HG03039 (cell line): ENCODE measurements around the gene COCH.
"Not testable (repeated sequence)": the region's sequence is repeated elsewhere in the genome, so short reads cannot be mapped to it uniquely, and the experiment has no call there.

ENCODE experiments used
- ATAC-seq: cut with Tn5 transposase; IDR thresholded peaks from one replicate; pipeline ENCODE4 v1.9.1; 2021; ENCODE audit warnings: mild to moderate bottlenecking, moderate library complexity; ENCODE audit not compliant: unreplicated experiment

Gene COCH

DNA sequence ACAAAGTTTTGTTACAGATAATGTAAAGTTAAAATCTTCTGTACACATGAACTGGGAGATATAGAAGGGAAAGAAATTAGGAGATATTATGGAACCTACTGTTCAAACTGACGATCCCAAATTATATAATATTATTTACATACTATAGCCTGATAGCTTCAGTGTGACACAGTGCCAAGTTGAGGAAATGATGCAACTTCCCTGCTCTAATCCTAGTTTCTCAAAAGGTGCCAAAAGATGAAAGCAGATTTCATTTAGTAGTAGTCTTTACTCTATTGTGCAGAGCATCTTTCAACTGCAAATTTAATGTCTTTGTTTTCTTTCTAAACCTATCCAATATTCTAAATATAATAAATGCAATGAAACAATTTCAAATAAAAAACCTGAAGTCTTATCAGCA, 46.9 kb downstream of the COCH start:
- no peak for ATAC-seq

DNA sequence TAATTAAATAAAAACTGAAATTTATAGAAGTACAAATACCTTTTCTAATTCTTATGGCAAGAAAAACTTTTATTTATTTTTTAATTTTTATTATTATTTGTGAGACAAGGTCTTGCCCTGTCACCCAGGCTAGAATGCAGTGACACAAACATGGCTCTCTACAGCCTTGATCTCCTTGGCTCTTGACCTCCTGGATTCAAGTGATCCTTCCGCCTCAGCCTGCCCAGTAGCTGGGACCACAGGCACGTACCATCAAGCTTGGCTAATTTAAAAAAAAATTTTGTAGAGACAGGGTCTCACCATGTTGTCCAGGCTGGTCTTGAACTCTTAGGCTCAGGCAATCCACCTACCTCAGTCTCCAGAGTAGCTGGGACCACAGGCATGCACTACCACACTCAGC, 47.4 kb downstream of the COCH start:
- no peak for ATAC-seq

DNA sequence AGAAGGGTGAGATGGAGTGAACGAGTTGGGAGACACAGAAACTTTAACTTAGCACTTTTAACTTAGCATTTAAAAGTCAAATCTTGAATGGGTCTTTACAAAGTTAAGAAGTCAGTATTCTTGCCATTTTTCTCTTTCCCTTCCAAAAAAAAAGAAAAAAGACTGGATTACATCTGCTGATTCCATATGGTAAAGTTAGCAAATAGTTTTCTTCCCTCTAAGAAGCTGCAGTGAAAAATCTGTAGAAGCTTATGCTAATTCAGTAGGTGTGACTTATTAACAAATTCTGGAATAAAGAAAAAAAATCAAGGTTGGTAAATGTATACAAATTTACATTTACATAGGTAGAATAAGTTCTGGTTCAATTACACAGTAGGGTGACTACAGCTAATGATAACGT, 50.9 kb downstream of the COCH start:
- no peak for ATAC-seq

DNA sequence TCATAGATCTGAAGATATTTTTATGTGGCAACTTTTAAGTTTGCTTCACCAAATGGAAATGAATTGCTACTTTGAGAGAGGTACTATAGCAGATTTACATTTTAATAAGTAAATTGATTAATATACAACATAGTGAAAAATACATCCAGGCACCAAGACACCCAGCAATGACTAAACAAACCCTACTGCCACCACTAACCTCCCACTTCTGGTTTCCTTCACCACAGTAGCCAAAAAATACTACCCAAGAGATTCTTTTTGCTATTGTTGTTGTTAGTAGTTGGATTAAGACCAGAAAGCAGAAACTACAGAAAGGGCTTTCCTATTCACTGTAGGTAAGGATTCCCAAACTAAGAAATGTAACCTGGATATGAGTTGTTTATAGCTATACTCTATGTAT, 54.1 kb downstream of the COCH start:
- ATAC-seq: no peak

DNA sequence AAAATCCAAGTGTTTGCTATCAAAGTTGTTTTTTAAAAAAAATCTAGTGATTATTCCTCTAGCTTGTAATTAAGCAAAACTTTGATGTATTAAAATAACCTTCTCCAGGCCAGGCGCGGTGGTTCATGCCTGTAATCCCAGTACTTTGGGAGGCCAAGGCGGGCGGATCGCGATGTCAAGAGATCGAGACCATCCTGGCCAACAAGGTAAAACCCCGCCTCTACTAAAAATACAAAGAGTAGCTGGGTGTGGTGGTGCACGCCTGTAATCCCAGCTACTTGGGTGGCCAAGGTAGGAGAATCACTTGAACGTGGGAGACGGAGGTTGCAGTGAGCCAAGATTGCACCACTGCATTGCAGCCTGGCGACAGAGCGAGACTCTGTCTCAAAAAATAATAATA, 59.6 kb downstream of the COCH start:
- not testable (repeated sequence) for ATAC-seq

DNA sequence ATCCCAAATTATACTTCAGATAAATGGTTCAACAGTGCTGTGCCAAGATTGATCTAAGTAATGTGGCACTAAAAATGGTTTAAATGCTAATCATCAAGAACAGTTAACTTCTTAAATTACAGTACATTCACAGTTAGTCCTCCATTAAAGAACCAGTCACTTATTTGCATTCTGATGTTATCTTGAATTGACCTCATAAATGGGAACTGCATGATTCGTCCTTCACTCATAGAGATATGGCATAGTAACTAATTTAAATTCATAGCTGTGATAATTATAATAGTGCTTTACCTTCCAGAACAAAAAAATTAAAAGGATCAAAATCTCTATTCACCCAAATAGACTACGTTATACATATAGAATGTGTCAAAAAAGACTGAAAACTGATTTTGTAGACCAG, 61.1 kb downstream of the COCH start:
- ATAC-seq: no peak

DNA sequence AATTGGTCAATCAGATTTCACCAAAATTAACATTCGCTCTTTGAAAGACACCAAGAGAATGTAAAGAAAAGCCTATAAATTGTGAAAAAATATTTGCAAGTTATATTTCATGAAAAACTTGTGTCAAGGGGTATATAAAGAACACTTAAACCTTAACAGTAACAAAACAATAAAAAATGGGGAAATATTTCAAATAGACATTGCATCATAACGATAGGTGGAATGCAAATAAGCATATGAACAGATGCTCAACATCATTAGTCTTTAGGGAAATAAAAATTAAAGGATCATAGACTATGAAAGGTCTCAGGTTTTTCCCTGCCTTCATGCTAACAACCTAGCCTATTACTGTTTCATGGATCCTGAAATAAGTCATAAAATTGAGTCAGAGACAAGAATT, 64.3 kb downstream of the COCH start:
- ATAC-seq: no peak
